ENCODE measurements around the gene TMEM61. TPM values are rescaled to one million over a fixed set of nuclear protein-coding genes. Genes with fewer than 3 reads are reported as not detected.
A peak's percentile ranks its signal among the peaks of the same experiment; 100 is the strongest.

The TMEM61 gene
- total RNA-seq, 1 experiment from 2014 or later = 5.0 TPM

DNA sequence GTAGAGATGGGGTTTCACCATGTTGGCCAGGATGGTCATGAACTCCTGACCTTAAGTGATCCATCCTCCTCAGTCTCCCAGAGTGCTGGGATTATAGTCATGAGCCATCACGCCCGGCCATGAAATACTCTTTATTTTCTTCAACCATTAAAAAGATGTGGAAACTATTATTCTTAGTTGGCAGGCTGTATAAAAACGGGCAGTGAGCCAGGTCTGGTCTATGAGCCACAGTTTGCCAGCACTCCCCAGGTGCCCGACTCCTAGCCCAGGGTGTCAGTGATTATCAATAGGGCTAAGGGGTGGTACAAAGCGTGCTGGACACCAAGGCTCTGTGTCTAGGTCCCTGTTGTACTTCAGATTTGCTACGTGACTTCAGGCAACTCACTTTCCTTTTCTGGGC is 3.7 kb upstream of the TMEM61 start:
- H3K4me3 ChIP-seq = no peak overlapping the region
- H3K4me1 ChIP-seq (replicated peaks; ENCODE audit: insufficient read depth) = peaks cover 73% of the 10 kb centered on the region
- BruUV-seq (replicated peaks) = no TSS peak
- TF ChIP-seq, protein P1, sequence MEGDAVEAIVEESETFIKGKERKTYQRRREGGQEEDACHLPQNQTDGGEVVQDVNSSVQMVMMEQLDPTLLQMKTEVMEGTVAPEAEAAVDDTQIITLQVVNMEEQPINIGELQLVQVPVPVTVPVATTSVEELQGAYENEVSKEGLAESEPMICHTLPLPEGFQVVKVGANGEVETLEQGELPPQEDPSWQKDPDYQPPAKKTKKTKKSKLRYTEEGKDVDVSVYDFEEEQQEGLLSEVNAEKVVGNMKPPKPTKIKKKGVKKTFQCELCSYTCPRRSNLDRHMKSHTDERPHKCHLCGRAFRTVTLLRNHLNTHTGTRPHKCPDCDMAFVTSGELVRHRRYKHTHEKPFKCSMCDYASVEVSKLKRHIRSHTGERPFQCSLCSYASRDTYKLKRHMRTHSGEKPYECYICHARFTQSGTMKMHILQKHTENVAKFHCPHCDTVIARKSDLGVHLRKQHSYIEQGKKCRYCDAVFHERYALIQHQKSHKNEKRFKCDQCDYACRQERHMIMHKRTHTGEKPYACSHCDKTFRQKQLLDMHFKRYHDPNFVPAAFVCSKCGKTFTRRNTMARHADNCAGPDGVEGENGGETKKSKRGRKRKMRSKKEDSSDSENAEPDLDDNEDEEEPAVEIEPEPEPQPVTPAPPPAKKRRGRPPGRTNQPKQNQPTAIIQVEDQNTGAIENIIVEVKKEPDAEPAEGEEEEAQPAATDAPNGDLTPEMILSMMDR (conservative IDR thresholded peaks at IDR 0.05) = no peak
- TF ChIP-seq EZH2 (IDR thresholded peaks at IDR 0.05; ENCODE audit: low read depth) = no peak
- H3K79me2 ChIP-seq (ENCODE audit: low read depth) = no peaks in the 10 kb centered on the region
- DNase-seq = no peak
- POLR2A ChIA-PET (ENCODE audit: unreplicated experiment) = no interaction called here
- CTCF ChIA-PET = interaction anchor here (0.6 to 1.1 kb wide), 2 partner anchors 32 to 42 kb away, joined by 5 read pairs; no protein-coding TSS in a partner anchor
- H3K4me2 ChIP-seq = no peak overlapping the region
- no peak overlapping the region for H2AFZ ChIP-seq
- no peaks in the 10 kb centered on the region for H3K9me2 ChIP-seq (ENCODE audit: insufficient read depth)
- intact Hi-C loops (cut with micrococcal nuclease; ENCODE audit: unreplicated experiment) = no loop called here
- H3K9me3 ChIP-seq (ENCODE audit: insufficient read depth, low read depth) = no peaks in the 10 kb centered on the region
- no peaks in the 10 kb centered on the region for H3K27me3 ChIP-seq (ENCODE audit: insufficient read depth, low read depth)
- peaks cover 28% of the 10 kb centered on the region; the same call in 1 of the 2 replicates for H3F3A ChIP-seq (ENCODE audit: insufficient read depth, low read depth)
- H4K20me1 ChIP-seq (ENCODE audit: insufficient read depth) = no peaks in the 10 kb centered on the region
- H3K27ac ChIP-seq = no peak overlapping the region
- H3K36me3 ChIP-seq (ENCODE audit: low read depth) = no peaks in the 10 kb centered on the region

DNA sequence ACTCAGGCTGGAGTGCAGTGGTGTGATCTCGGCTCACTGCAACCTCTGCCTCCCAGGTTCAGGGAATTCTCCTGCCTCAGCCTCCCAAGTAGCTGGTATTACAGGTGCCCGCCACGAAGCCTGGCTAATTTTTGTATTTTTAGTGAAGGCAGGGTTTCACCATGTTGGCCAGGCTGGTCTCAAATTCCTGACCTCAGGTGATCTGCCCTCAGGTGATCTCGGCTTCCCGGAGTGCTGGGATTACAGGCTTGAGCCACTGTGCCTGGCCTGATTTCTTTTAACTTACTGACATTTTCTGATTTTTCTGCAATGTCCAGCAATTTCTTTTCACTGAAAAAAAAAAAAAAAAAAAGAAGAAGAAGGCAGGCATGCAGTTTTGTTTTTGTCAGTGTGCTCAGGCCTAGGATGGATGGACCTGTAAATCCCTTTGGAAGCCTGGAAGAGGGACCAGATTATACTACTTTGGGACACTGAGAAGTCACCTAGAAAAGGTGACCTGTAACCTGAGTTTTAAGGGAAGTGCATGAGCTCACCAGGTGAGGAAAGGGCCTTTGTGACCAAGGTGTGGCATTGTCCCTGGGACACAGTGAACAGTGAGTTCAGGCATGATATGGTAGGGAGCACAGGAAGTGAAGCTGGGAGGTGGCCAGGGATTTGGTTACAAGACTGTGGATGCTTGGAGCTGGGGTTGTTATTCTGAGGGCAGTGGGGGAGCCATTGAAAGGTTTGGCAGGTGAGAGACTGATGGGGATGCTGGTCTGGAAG is 2.7 kb upstream of the TMEM61 start:
- Histone ChIP-seq H3K79me2 (ENCODE audit: low read depth) (no peaks in the 10 kb centered on the region), H3K36me3 (ENCODE audit: low read depth) (no peaks in the 10 kb centered on the region), H3K27ac (peak overlapping the region; percentile 53; the same call in 1 of the 2 replicates), H2AFZ (no peak overlapping the region), H3K9me2 (ENCODE audit: insufficient read depth) (no peaks in the 10 kb centered on the region), H3K27me3 (ENCODE audit: insufficient read depth, low read depth) (no peaks in the 10 kb centered on the region), H3K4me3 (no peak overlapping the region), H3K9me3 (ENCODE audit: insufficient read depth, low read depth) (no peaks in the 10 kb centered on the region), H3K4me1 (replicated peaks; ENCODE audit: insufficient read depth) (peaks cover 64% of the 10 kb centered on the region), H3F3A (ENCODE audit: insufficient read depth, low read depth) (peaks cover 27% of the 10 kb centered on the region; the same call in 1 of the 2 replicates), H3K4me2 (peak overlapping the region; percentile 52), H4K20me1 (ENCODE audit: insufficient read depth) (no peaks in the 10 kb centered on the region)
- BruUV-seq (replicated peaks) = no TSS peak
- TF ChIP-seq EZH2 (IDR thresholded peaks at IDR 0.05; ENCODE audit: low read depth) = no peak
- TF ChIP-seq, protein P1 (conservative IDR thresholded peaks at IDR 0.05) = no peak
- CTCF ChIA-PET = interaction anchor here (0.6 to 1.1 kb wide), 4 partner anchors 19 to 478 kb away, joined by 3 to 5 read pairs (median 4); no protein-coding TSS in a partner anchor
- peak in 1 of 2 experiments; percentile 53 for DNase-seq
- intact Hi-C loops (cut with micrococcal nuclease; ENCODE audit: unreplicated experiment) = no loop called here
- POLR2A ChIA-PET (ENCODE audit: unreplicated experiment) = interaction anchor here (0.6 kb wide), 1 partner anchor 117 kb away, joined by 4 read pairs; no protein-coding TSS in a partner anchor

DNA sequence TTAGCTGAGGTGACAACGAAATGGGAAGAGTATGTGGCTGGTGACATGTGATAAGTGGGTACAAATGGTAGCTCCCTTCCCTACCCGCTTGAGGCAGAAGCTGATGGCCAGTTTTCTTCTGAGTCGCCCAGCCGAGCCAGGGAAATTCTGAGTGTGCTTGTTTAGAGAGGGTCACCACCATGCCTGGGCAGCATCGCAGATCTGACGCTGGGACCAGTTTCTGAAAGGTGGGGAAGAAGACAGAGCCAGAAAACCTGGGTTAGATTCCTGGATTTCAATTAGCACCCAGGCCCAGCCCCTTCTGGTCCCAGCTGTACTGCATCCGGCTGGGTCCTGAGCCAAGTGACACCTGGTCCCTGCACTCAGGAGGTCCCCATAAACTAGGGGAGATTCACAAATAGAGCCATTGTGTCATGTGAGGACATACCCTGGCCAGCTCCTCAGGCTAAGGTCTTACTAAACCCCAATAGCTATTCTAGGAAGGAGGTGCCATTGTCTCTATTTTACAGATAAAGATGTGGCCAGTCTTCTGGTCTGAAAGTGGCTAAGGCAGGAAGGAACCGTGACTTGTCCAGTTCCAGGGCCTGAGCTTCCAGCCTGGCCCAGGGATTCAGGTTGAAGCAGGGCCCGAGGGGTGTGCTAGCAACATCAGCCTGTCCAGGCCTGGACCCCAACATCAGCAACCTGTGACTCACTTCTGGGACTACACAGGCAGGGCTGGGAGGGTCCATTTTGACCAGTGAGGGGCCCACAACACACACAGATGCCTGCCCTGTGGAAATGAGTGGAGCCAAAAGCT is 1.7 kb upstream of the TMEM61 start:
- H3K27ac ChIP-seq = 0 out of 2 replicates have a peak overlapping the region, but pooled peaks have one; percentile 53
- H4K20me1 ChIP-seq (ENCODE audit: insufficient read depth) = no peaks in the 10 kb centered on the region
- H3K27me3 ChIP-seq (ENCODE audit: insufficient read depth, low read depth) = no peaks in the 10 kb centered on the region
- peaks cover 19% of the 10 kb centered on the region; the same call in 1 of the 2 replicates for H3F3A ChIP-seq (ENCODE audit: insufficient read depth, low read depth)
- no peaks in the 10 kb centered on the region for H3K9me2 ChIP-seq (ENCODE audit: insufficient read depth)
- BruUV-seq (replicated peaks) = no TSS peak
- H3K36me3 ChIP-seq (ENCODE audit: low read depth) = no peaks in the 10 kb centered on the region
- intact Hi-C loops (cut with micrococcal nuclease; ENCODE audit: unreplicated experiment) = no loop called here
- no peaks in the 10 kb centered on the region for H3K9me3 ChIP-seq (ENCODE audit: insufficient read depth, low read depth)
- ChIA-PET CTCF (interaction anchor here (0.8 kb wide), 1 partner anchor 28 kb away, joined by 3 read pairs; no protein-coding TSS in a partner anchor), POLR2A (ENCODE audit: unreplicated experiment) (interaction anchor here (0.6 kb wide), 1 partner anchor 118 kb away, joined by 4 read pairs; no protein-coding TSS in a partner anchor)
- H2AFZ ChIP-seq = no peak overlapping the region
- no peak for DNase-seq
- no peaks in the 10 kb centered on the region for H3K79me2 ChIP-seq (ENCODE audit: low read depth)
- H3K4me1 ChIP-seq (replicated peaks; ENCODE audit: insufficient read depth) = peaks cover 54% of the 10 kb centered on the region
- peak overlapping the region; percentile 52 for H3K4me2 ChIP-seq
- TF ChIP-seq, protein P1 (conservative IDR thresholded peaks at IDR 0.05) = no peak
- TF ChIP-seq EZH2 (IDR thresholded peaks at IDR 0.05; ENCODE audit: low read depth) = no peak
- no peak overlapping the region for H3K4me3 ChIP-seq
